Upper lobe of left lung (tissue), 4 donors: ENCODE data around the gene TCF12.

Experiments
- EP300 ChIP-seq, 4 donors: sonication (generic); formaldehyde crosslinking; IDR thresholded peaks; one replicate each; pipeline ENCODE4 v1.5.1; 2017; ENCODE audit warnings: antibody characterized with exemption in 4 of 4, control low read depth in 2 of 4
- POLR2AphosphoS5 ChIP-seq, 2 donors: sonication (generic); formaldehyde crosslinking; IDR thresholded peaks; one replicate each; pipeline ENCODE4 v1.5.1; 2017; ENCODE audit warnings: antibody characterized with exemption in 2 of 2

GRCh38 chr15:57312318-57313133 lies 394.1 kb downstream of the TCF12 start:
- no peak for TF ChIP-seq POLR2AphosphoS5 (IDR thresholded peaks at IDR 0.05)
- no peak for TF ChIP-seq EP300 (IDR thresholded peaks at IDR 0.05)
